ENCODE results near the gene PHF20. TPM values are rescaled to one million over a fixed set of nuclear protein-coding genes. Genes with fewer than 3 reads are reported as not detected.
"Not testable (repeated sequence)": the region's sequence is repeated elsewhere in the genome, so short reads cannot be mapped to it uniquely, and the experiment has no call there.

Gene PHF20
- total RNA-seq, 2 experiments from 2014 or later: 53.6 to 61.5 TPM

- Mint-ChIP-seq H3K9me3 (ENCODE audit: insufficient read depth) (no peaks in the 10 kb centered on the region), H3K4me3 (peak overlapping the region; percentile 96), H3K27ac (peak overlapping the region; percentile 100), H3K27me3 (ENCODE audit: low read depth) (no peaks in the 10 kb centered on the region), H3K4me1 (ENCODE audit: low read depth) (peaks cover 38% of the 10 kb centered on the region), H3K36me3 (ENCODE audit: low read depth) (peaks cover 41% of the 10 kb centered on the region)
- DNase-seq: peak; percentile 35
- CTCF ChIA-PET: interaction anchor here (0.8 to 4.0 kb wide), 17 partner anchors 12 to 459 kb away, joined by 3 to 48 read pairs (median 4); partner anchors contain the start of genes NFS1, PHF20, ROMO1 and SCAND1
- ATAC-seq: no peak
- POLR2A ChIA-PET: interaction anchor here (0.5 to 8.4 kb wide), 50 partner anchors 8 to 464 kb away, joined by 3 to 401 read pairs (median 5); partner anchors contain the start of genes CEP250, CPNE1, ERGIC3 and NFS1
Measured at GRCh38 chr20:35742741-35743523, 28.9 kb upstream of the PHF20 start.

GRCh38 chr20:35743693-35744491 lies 27.9 kb upstream of the PHF20 start:
- DNase-seq (peak; percentile 31), ATAC-seq (no peak)
- H3K27me3 Mint-ChIP-seq (ENCODE audit: low read depth): no peaks in the 10 kb centered on the region
- peak overlapping the region; percentile 96 for H3K4me3 Mint-ChIP-seq
- POLR2A ChIA-PET: interaction anchor here (0.6 to 8.4 kb wide), 14 partner anchors 11 to 1300 kb away, joined by 3 to 401 read pairs (median 14); partner anchors contain the start of genes CEP250, CPNE1, PHF20 and RBM12
- CTCF ChIA-PET: interaction anchor here (0.9 to 4.0 kb wide), 9 partner anchors 11 to 210 kb away, joined by 3 to 48 read pairs (median 7); partner anchors contain the start of genes PHF20 and SCAND1
- peaks cover 29% of the 10 kb centered on the region for H3K4me1 Mint-ChIP-seq (ENCODE audit: low read depth)
- no peaks in the 10 kb centered on the region for H3K9me3 Mint-ChIP-seq (ENCODE audit: insufficient read depth)
- H3K27ac Mint-ChIP-seq: peak overlapping the region; percentile 100
- peaks cover 32% of the 10 kb centered on the region for H3K36me3 Mint-ChIP-seq (ENCODE audit: low read depth)

- Mint-ChIP-seq H3K4me3 (peak overlapping the region; percentile 96), H3K4me1 (ENCODE audit: low read depth) (peaks cover 25% of the 10 kb centered on the region), H3K36me3 (ENCODE audit: low read depth) (peaks cover 28% of the 10 kb centered on the region), H3K27ac (peak overlapping the region; percentile 100)
- H3K9me3 Mint-ChIP-seq (ENCODE audit: insufficient read depth); ATAC-seq; DNase-seq; H3K27me3 Mint-ChIP-seq (ENCODE audit: low read depth): not testable (repeated sequence)
- ChIA-PET CTCF (interaction anchor here (1.2 to 4.0 kb wide), 6 partner anchors 21 to 210 kb away, joined by 3 to 48 read pairs (median 25); partner anchors contain the start of genes PHF20 and SCAND1), POLR2A (interaction anchor here (0.7 to 8.4 kb wide), 6 partner anchors 11 to 1299 kb away, joined by 3 to 401 read pairs (median 9); partner anchors contain the start of genes PHF20 and SCAND1)
Measured at GRCh38 chr20:35744492-35744841, 27.3 kb upstream of the PHF20 start.

- Mint-ChIP-seq H3K27ac (no peak overlapping the region), H3K36me3 (ENCODE audit: low read depth) (no peaks in the 10 kb centered on the region), H3K9me3 (ENCODE audit: insufficient read depth) (no peaks in the 10 kb centered on the region), H3K27me3 (ENCODE audit: low read depth) (peaks cover 10% of the 10 kb centered on the region), H3K4me3 (no peak overlapping the region), H3K4me1 (ENCODE audit: low read depth) (no peaks in the 10 kb centered on the region)
- CTCF ChIA-PET: no interaction called here
- ATAC-seq (no peak), DNase-seq (no peak)
- POLR2A ChIA-PET: interaction anchor here (1.7 kb wide), 1 partner anchor 8 kb away, joined by 12 read pairs; the partner anchor contains the start of gene RBM39
Measured at GRCh38 chr20:35750611-35751010, 21.2 kb upstream of the PHF20 start.

GRCh38 chr20:35756404-35756803 lies 15.4 kb upstream of the PHF20 start:
- H3K27ac Mint-ChIP-seq: no peak overlapping the region
- ATAC-seq (no peak), DNase-seq (no peak)
- H3K36me3 Mint-ChIP-seq (ENCODE audit: low read depth): no peaks in the 10 kb centered on the region
- peaks cover 4% of the 10 kb centered on the region for H3K4me1 Mint-ChIP-seq (ENCODE audit: low read depth)
- ChIA-PET CTCF (no interaction called here), POLR2A (interaction anchor here (0.6 to 3.1 kb wide), 4 partner anchors 12 to 666 kb away, joined by 3 to 22 read pairs (median 3); partner anchors contain the start of genes RBM39 and SCAND1)
- no peaks in the 10 kb centered on the region for H3K9me3 Mint-ChIP-seq (ENCODE audit: insufficient read depth)
- peaks cover 6% of the 10 kb centered on the region for H3K27me3 Mint-ChIP-seq (ENCODE audit: low read depth)
- no peak overlapping the region for H3K4me3 Mint-ChIP-seq

- H3K27ac Mint-ChIP-seq: no peak overlapping the region
- DNase-seq (no peak), ATAC-seq (no peak)
- no peaks in the 10 kb centered on the region for H3K36me3 Mint-ChIP-seq (ENCODE audit: low read depth)
- ChIA-PET CTCF (no interaction called here), POLR2A (interaction anchor here (0.6 kb wide), 1 partner anchor 667 kb away, joined by 3 read pairs; no protein-coding TSS in a partner anchor)
- peaks cover 4% of the 10 kb centered on the region for H3K4me1 Mint-ChIP-seq (ENCODE audit: low read depth)
- H3K9me3 Mint-ChIP-seq (ENCODE audit: insufficient read depth): no peaks in the 10 kb centered on the region
- peaks cover 6% of the 10 kb centered on the region for H3K27me3 Mint-ChIP-seq (ENCODE audit: low read depth)
- H3K4me3 Mint-ChIP-seq: no peak overlapping the region
Measured at GRCh38 chr20:35757098-35757705, 14.6 kb upstream of the PHF20 start.

- H3K4me1 Mint-ChIP-seq (ENCODE audit: low read depth); DNase-seq; H3K27ac Mint-ChIP-seq; H3K9me3 Mint-ChIP-seq (ENCODE audit: insufficient read depth); ATAC-seq; H3K36me3 Mint-ChIP-seq (ENCODE audit: low read depth); H3K27me3 Mint-ChIP-seq (ENCODE audit: low read depth); H3K4me3 Mint-ChIP-seq; CTCF ChIA-PET: not testable (repeated sequence)
- POLR2A ChIA-PET: interaction anchor here (2.0 kb wide), 1 partner anchor 19 kb away, joined by 9 read pairs; the partner anchor contains the start of gene RBM39
Measured at GRCh38 chr20:35761548-35761947, 10.3 kb upstream of the PHF20 start.

GRCh38 chr20:35762461-35762860 lies 9.4 kb upstream of the PHF20 start:
- Mint-ChIP-seq H3K9me3 (ENCODE audit: insufficient read depth) (no peaks in the 10 kb centered on the region), H3K4me3 (no peak overlapping the region), H3K27ac (no peak overlapping the region), H3K4me1 (ENCODE audit: low read depth) (peaks cover 7% of the 10 kb centered on the region), H3K27me3 (ENCODE audit: low read depth) (no peaks in the 10 kb centered on the region), H3K36me3 (ENCODE audit: low read depth) (no peaks in the 10 kb centered on the region)
- CTCF ChIA-PET: no interaction called here
- DNase-seq (no peak), ATAC-seq (no peak)
- POLR2A ChIA-PET: interaction anchor here (2.0 kb wide), 1 partner anchor 20 kb away, joined by 9 read pairs; the partner anchor contains the start of gene RBM39

- not testable (repeated sequence) for H3K36me3 Mint-ChIP-seq (ENCODE audit: low read depth); H3K9me3 Mint-ChIP-seq (ENCODE audit: insufficient read depth); H3K27me3 Mint-ChIP-seq (ENCODE audit: low read depth); DNase-seq; ATAC-seq; H3K27ac Mint-ChIP-seq; H3K4me3 Mint-ChIP-seq
- ChIA-PET CTCF (interaction anchor here (1.7 kb wide), 1 partner anchor 21 kb away, joined by 8 read pairs; no protein-coding TSS in a partner anchor), POLR2A (interaction anchor here (2.4 kb wide), 1 partner anchor 22 kb away, joined by 13 read pairs; the partner anchor contains the start of gene RBM39)
- peaks cover 29% of the 10 kb centered on the region for H3K4me1 Mint-ChIP-seq (ENCODE audit: low read depth)
Measured at GRCh38 chr20:35764936-35765335, 6.9 kb upstream of the PHF20 start.

- Mint-ChIP-seq H3K27me3 (ENCODE audit: low read depth) (no peaks in the 10 kb centered on the region), H3K27ac (peak overlapping the region; percentile 57), H3K9me3 (ENCODE audit: insufficient read depth) (peaks cover 8% of the 10 kb centered on the region), H3K4me3 (no peak overlapping the region), H3K36me3 (ENCODE audit: low read depth) (peaks cover 8% of the 10 kb centered on the region), H3K4me1 (ENCODE audit: low read depth) (peaks cover 40% of the 10 kb centered on the region)
- DNase-seq (no peak), ATAC-seq (no peak)
- ChIA-PET CTCF (interaction anchor here (2.3 kb wide), 1 partner anchor 23 kb away, joined by 48 read pairs; the partner anchor contains the start of gene RBM39), POLR2A (interaction anchor here (1.2 to 11.2 kb wide), 2 partner anchors 26 to 103 kb away, joined by 3 to 401 read pairs; partner anchors contain the start of gene RBM39)
Measured at GRCh38 chr20:35766843-35767242, 5.0 kb upstream of the PHF20 start.

All from activated CD8-positive, alpha-beta T cell treated with anti-CD3 and anti-CD28 coated beads, Interleukin-2, amount 10 ng/mL, durations not matched to agents 7 days and 5 days (primary cell).